GM10266 (cell line): ENCODE measurements around the gene PPP2R1B.

Experiments used
- DNase-seq: peaks from one replicate; pipeline ENCODE4 v3.0.0; 2012; ENCODE audit errors: extremely low spot score
- TF ChIP-seq, protein P1 (sequence below): IDR thresholded peaks from 2 replicates; pipeline ENCODE4 v1.5.1; 2012; ENCODE audit warnings: mild to moderate bottlenecking, low read depth; ENCODE audit not compliant: control insufficient read depth, insufficient read depth; ENCODE audit errors: missing control alignments

PPP2R1B gene

DNA sequence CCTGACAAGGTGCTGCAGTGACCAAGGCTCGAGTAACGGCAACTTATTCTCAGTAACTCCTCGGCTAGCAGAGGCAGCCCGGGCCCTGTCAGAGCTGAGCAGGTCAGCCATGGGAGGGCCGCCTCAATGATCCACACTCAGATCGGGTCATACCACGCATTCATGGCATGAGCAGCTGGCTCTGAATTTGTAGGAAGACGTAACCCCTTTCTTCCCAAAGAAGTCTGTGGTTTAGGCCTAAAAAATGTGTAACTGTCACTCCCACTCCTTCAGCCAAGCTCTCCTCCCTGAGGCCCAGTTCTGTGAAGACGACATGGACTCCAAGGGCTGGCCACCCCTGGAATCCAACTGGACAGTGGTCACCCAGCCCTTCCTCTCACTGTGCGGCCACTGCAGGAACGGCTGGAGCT, 30.0 kb downstream of the PPP2R1B start:
- no peak for DNase-seq
- TF ChIP-seq, protein P1, sequence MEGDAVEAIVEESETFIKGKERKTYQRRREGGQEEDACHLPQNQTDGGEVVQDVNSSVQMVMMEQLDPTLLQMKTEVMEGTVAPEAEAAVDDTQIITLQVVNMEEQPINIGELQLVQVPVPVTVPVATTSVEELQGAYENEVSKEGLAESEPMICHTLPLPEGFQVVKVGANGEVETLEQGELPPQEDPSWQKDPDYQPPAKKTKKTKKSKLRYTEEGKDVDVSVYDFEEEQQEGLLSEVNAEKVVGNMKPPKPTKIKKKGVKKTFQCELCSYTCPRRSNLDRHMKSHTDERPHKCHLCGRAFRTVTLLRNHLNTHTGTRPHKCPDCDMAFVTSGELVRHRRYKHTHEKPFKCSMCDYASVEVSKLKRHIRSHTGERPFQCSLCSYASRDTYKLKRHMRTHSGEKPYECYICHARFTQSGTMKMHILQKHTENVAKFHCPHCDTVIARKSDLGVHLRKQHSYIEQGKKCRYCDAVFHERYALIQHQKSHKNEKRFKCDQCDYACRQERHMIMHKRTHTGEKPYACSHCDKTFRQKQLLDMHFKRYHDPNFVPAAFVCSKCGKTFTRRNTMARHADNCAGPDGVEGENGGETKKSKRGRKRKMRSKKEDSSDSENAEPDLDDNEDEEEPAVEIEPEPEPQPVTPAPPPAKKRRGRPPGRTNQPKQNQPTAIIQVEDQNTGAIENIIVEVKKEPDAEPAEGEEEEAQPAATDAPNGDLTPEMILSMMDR = no peak

DNA sequence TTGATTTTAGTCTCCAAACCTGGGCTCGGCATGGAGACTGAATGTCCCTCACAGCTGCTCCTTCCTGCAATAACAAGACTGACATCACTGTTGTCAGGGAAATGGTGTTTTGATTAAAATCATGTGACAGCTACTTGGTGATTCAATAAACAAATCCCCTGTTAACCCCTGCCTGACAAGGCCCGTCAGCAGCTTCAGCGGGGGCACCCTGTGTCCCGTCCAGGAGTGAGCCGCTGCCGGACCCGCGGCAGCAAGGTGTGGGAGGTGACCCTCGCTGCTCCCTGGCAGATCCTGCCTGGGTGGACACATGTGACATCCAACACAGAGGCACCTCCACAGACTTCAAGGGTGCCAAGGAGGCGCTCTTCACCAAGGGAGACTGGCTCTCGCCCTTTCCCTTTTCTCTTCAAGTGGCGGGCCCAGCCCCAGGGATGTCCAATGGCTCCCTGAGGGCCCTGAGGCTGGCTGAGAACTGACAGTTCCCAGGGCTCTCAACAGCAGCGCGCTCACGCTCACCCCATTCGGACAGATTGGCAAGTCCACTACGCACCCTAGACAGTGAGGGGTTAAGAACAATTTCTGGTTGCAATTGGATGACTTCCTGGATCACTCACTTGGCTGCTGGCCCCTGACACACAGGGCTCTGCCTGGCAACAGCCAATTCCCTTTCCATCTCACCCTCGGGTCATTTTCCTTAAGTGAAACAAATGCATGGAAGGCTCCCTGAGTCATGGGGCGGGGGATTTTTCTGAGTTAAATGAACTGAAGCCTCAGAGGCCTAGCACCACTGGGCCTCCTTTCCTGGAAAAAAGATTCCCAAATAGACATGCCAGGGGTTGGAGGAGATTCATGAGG, 30.7 kb downstream of the PPP2R1B start:
- no peak for DNase-seq
- TF ChIP-seq, protein P1 = no peak

DNA sequence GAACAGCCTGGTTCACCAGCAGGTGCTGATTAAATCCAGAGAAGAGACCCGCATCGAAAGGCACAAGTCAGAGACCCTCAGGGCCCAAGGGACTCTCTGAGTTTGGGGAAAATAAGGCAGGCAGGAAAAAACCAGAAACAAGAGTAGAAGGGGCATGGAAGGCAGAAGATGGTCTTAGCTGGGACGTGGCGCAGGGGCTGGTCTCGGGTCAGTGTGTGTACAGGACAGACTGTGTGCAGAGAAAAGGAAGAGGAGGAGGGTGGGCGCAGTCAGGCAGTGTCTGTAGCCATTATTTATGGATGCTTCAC, 31.3 kb downstream of the PPP2R1B start:
- TF ChIP-seq, protein P1 = no peak
- DNase-seq = no peak

DNA sequence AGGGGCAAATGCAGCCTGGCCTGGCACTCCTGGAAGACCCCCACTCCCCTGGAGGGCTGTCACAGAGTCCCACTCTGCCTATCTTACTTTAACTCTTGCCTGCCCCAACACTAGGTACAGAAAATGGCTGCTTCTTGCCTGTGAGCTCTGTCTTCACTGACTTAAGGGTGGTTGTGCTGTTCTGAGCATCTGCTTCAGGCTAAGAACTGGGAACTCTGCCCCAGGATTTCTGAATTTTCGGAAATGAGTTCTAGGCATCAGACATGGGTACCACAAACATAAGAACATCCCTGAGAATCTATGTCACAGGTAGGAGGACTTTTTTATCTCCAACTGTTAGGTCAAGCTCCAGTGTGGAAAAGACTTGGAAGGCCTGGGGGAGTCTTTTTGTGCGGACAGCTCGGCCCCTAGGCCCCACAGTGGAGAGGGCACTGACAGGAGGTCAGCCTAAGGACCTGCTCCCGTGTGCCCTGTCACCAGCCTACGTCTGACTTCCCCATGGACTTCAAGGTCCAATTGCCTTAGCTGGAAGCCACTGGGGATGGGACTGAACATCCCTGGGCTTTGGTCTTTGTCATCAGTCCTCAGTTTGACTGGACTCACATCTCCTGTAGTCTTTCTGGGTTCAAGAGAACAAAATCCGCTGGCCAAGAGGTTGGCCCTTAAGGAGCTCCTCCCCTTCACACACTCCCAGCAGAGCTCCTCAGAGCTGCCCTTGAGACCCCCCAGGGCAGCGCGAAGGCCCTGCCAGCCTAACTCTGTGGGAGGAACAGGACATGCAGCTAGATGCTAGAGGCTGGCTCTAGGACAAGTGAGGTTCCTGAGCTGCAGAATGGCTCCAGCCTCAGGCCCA, 31.9 kb downstream of the PPP2R1B start:
- DNase-seq = no peak
- TF ChIP-seq, protein P1 = no peak

DNA sequence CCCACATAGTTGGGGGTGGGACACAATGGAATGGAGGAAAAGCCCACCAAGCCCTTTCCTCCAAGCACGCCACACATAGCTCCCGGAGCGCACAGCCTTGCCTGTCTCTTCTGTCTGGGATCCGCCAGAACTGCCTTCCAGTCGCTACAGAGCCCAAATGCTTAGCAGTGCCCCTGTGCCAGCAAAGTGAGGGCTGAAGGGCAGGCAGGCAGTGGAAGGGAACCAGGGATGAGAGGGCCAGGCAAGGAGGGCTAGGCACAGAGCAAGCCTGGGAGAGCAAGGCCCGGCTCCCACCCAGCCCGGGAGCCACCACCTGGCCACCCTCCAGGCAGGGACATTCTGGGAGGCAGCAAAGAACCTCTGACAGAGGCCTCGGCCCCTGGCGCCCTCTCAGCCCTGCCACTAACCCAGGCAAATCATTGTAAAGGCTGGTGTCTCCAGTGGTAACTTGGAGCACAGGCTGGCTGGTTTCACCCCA, 32.5 kb downstream of the PPP2R1B start:
- TF ChIP-seq, protein P1 = no peak
- DNase-seq = no peak

- TF ChIP-seq, protein P1 = no peak
- DNase-seq = no peak
Observed at GRCh38 chr11:111733016-111733415, 33.2 kb downstream of the PPP2R1B start.
